GM12864 (cell line): ENCODE measurements around the gene GPX5.

ENCODE experiments used
- DNase-seq: peaks from one replicate; pipeline ENCODE4 v3.0.0-alpha.2; 2011; ENCODE audit warnings: low read depth
- H3K4me3 ChIP-seq: 2 replicates; pipeline ENCODE4 v1.5.1; 2011; ENCODE audit warnings: mild to moderate bottlenecking, low read depth, low read length, control low read depth
- TF ChIP-seq, protein P1 (sequence below): IDR thresholded peaks from 2 replicates; pipeline ENCODE4 v1.5.1; 2011; ENCODE audit warnings: low read depth, mild to moderate bottlenecking, moderate library complexity, low read length, control low read depth, inconsistent platforms; ENCODE audit errors: missing control alignments

Gene GPX5

DNA sequence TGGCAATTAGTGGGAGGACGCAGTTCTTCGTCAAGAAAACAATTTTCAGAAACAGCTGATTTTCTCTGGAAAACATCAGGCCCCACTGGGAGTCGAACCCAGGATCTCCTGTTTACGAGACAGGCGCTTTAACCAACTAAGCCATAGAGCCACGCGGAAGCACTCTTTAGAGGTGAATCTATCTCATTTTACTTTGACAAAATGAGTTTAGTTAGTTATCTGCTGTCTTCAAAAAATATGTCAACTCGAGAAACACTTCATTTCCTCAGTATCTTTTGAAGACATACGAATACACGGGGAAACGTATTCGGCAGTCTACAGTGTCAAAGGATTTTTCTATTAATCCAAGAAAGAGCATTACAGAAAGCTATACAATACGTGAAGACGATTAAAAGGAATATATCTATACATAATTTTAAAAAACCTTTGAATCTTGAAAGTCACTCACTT is 36.7 kb upstream of the GPX5 start:
- TF ChIP-seq, protein P1, sequence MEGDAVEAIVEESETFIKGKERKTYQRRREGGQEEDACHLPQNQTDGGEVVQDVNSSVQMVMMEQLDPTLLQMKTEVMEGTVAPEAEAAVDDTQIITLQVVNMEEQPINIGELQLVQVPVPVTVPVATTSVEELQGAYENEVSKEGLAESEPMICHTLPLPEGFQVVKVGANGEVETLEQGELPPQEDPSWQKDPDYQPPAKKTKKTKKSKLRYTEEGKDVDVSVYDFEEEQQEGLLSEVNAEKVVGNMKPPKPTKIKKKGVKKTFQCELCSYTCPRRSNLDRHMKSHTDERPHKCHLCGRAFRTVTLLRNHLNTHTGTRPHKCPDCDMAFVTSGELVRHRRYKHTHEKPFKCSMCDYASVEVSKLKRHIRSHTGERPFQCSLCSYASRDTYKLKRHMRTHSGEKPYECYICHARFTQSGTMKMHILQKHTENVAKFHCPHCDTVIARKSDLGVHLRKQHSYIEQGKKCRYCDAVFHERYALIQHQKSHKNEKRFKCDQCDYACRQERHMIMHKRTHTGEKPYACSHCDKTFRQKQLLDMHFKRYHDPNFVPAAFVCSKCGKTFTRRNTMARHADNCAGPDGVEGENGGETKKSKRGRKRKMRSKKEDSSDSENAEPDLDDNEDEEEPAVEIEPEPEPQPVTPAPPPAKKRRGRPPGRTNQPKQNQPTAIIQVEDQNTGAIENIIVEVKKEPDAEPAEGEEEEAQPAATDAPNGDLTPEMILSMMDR = no peak
- peak overlapping the region; percentile 58 for H3K4me3 ChIP-seq
- DNase-seq = peak; percentile 38

DNA sequence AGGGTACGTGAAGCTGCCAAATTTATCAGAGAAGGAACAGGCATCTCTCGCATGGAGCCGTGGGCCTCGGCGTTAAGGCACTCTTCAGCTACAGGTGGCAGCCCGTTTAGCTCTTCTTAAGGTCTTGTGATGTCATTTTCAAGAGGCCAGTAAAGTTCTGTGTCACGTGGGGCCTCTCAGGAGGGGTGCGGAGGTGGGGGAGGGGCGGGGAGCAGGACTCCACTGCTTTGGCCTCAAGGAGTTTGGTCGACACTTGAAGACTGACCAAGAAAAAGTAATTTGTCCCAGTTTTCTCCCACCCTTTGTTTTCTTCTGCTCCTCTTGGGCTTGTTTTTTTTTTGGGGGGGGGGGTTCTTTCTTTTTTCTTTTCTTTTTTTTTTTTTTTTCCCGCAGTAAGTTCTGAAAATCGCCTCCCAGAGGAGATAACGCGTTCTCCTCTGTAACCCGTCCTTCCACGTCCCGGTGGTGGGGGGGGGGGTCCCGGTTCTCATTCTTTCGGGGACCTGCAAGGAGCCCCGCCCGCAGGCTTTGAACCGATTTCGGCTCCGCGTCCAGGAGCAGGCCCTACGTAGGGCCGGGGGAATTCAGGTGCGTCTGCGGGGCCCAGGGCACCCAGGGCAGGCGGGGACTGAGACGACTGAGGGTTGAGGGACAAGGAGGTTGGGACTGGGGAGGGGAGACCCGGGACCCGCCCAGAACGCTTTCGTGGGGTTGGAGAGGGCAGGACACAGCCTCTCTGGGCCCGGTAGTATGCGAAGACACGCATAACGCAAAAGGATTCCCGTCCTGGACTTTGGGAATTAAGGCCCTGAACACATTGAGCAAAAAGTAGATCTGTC is 36.1 kb upstream of the GPX5 start:
- peak overlapping the region; percentile 58 for H3K4me3 ChIP-seq
- DNase-seq = peak; percentile 57
- TF ChIP-seq, protein P1 = no peak

DNA sequence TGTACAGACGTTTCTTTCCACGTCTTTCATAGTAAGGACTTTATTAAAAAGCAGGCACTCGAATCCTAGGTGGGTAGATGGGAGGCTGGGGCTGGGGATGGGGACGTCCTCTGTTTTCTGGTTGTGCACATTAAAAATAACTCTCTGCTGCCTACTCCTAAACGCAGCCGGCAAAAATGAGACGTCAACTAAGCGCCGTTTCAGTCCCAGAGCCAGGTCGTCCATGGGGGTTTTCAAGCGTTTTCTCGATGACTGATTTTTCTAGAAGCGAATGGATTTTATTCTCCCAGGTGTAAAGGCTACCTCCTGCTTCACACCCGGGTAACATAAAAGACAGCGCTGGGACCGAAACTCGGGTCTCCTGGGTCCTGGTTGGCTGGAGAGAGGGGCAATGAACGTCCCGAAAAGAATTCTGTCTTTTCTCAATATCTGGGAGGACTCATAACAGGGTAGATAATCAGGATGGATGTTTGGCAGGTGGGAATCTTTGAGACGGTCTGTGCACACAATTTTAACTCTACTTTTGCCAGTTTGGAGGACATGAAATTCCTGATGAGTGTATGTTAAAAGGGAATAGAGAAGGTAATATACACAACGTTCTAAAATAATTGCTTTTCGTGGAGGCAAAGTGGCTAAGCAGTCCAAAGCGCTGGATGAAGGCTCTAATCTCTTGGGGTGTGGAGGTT is 35.3 kb upstream of the GPX5 start:
- peak overlapping the region; percentile 58 for H3K4me3 ChIP-seq
- TF ChIP-seq, protein P1 = no peak
- no peak for DNase-seq

DNA sequence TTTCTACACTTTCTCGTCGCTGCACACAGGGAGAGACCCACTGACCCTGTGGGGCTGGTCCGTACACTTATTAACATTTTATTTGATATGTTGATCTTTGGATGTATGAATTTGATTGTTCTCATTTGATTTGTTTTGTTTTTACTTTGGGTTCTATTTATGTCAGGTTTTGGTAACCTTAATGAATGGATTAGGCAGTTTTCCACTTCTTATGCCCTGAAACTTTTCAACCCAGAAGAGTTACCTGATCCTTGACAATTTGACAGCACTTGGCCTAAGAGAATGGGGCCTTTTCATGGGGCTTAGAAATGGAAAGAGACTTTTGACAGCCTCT is 33.7 kb upstream of the GPX5 start:
- TF ChIP-seq, protein P1 = no peak
- DNase-seq = no peak
- H3K4me3 ChIP-seq = no peak overlapping the region

DNA sequence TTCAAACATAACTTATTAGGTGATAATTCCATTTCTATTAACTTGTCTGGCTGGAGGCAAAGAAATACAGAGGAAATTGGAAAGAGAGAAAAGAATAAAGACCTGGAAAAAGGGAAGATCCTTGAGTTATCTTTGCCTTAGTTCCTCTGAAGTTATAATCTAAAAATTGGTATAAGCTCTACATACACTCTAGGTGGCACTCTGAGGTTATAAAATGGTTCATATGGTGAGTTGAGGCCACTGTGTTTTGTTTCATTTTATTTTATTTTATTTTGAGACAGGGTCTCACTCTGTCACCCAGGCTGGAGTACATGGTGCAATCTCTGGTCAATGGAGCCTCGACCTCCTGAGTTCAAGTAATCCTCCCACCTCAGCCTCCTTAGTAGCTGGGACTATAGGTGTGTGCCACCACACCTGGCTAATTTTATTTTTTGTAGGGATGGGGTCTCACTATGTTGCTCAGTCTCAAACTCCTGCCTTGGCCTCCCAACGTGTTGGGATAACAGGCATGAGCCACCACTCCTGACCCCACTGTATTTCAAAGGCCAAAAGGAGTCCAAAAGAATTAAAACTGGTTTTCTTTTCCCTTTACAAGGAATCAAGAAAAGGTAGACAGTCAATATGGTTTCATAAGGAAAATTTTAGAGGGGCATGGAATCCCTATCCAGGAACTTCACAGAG is 29.4 kb upstream of the GPX5 start:
- no peak overlapping the region for H3K4me3 ChIP-seq
- no peak for DNase-seq
- TF ChIP-seq, protein P1 = peak; percentile 13

DNA sequence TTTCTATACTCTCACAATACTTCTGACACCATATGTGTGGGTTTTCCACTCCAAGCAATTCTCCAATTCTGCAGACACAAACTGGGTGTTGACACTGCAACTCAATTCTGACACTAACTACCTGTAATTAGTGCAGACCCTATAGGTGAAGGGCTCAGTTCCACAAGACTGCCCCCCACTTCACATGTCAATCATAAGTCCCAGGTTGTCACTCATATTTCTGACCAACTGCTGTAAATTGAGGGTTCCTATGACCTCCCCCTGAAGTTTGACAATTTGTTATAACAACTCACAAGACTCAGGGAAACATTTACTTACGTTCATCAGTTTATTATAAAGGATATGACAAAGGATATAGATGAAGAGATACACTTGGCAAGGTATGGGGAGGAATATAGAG is 28.4 kb upstream of the GPX5 start:
- no peak overlapping the region for H3K4me3 ChIP-seq
- no peak for DNase-seq

More for the DNA sequence above, 28.4 kb upstream of the GPX5 start:
- TF ChIP-seq, protein P1 = no peak
